VCaP (cell line): Measurements from ENCODE around the gene PLEKHH1.
A peak's percentile ranks its signal among the peaks of the same experiment; 100 is the strongest.

ENCODE experiments used
- H3K27ac ChIP-seq: fragments of 450-650 bp; 2 replicates; pipeline ENCODE4 v1.5.1; 2017
- TF ChIP-seq, protein P1 (sequence below): fragments of 450-650 bp; conservative IDR thresholded peaks from 2 replicates; pipeline ENCODE4 v1.5.1; 2017; ENCODE audit warnings: mild to moderate bottlenecking, moderate library complexity

Gene PLEKHH1

DNA sequence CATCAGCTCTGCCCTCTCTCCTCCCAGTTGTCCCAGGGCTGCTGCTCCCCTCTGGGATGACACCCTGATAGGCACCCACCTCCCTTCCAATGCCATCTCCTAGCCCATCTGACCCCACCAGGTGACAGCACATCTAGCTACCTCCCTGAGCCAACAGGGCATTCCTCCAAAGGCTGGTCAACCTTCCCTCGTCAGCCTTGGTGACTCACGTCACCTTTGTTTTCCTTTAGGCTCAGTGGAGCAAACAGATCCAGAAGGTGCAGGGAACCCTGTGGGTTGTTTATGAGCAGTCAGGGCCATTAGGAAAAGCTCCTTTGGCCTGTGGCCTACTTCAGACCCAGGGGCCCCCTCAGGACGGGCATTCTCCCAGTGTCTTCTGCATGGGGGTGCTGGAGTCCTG is 34.6 kb downstream of the PLEKHH1 start:
- H3K27ac ChIP-seq = 0 out of 2 replicates have a peak overlapping the region, but pooled peaks have one; percentile 3
- TF ChIP-seq, protein P1, sequence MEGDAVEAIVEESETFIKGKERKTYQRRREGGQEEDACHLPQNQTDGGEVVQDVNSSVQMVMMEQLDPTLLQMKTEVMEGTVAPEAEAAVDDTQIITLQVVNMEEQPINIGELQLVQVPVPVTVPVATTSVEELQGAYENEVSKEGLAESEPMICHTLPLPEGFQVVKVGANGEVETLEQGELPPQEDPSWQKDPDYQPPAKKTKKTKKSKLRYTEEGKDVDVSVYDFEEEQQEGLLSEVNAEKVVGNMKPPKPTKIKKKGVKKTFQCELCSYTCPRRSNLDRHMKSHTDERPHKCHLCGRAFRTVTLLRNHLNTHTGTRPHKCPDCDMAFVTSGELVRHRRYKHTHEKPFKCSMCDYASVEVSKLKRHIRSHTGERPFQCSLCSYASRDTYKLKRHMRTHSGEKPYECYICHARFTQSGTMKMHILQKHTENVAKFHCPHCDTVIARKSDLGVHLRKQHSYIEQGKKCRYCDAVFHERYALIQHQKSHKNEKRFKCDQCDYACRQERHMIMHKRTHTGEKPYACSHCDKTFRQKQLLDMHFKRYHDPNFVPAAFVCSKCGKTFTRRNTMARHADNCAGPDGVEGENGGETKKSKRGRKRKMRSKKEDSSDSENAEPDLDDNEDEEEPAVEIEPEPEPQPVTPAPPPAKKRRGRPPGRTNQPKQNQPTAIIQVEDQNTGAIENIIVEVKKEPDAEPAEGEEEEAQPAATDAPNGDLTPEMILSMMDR = no peak

DNA sequence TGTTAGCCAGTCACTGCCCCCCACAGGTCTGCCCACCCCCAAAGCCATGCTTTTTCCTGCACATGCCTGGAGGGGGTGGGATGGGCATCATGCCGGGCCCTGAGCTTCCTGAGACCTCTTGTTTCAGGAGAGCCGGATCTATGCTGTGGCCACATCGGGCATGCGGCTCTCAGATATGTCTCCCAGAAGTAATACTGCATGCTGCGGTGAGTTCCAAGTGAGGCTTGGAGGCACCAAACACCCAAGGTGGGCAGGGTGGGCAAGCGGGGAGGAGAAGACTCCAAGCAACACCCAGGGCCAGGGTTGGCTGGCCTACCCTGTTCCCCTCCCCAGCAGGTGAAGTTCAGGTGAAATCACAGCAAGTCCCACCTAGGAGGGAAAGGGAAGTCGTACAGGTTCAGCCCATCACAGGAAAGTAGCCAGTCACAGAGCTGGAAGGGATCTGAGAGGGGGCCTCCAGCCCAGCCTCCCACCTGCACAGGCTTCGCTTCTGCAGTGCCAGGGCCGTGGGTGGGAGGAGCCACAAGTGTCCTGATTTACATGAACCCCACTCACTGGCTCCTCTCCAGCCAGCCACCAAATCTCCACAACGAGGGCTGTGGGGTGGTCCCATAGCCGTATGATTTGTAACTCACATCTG is 36.0 kb downstream of the PLEKHH1 start:
- H3K27ac ChIP-seq = peak overlapping the region; percentile 18; the same call in 1 of the 2 replicates
- TF ChIP-seq, protein P1 = no peak

DNA sequence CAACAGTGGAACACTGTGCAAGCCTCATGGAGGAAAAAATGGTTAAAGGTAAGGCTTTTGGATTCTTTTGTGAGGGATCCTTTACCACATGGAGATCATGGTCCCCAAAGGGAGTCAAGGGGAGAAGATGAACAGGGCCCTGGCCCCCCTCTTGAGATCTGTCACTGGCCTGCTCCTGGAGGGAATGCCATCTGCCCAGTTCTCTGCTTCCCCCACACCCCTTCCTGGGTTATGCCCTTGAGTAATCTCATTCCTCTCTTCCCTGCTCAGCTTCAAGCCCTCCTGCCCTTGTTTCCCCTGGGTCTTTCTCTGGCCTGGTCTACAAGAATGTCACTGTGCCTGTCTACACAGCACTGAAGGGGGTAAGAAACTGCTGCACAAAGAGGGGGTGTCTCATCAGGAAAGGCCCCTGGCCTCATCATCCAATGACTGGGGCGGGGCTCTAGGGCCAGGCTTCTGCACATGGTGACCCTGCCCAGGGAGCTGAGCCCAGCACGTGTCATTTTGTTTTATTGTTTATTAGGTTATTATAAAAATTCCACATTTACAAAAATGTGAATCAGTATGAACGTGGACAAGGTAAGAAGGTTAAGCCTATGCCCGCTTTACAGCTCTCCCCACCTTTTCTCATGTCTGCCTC is 36.7 kb downstream of the PLEKHH1 start:
- TF ChIP-seq, protein P1 = no peak

DNA sequence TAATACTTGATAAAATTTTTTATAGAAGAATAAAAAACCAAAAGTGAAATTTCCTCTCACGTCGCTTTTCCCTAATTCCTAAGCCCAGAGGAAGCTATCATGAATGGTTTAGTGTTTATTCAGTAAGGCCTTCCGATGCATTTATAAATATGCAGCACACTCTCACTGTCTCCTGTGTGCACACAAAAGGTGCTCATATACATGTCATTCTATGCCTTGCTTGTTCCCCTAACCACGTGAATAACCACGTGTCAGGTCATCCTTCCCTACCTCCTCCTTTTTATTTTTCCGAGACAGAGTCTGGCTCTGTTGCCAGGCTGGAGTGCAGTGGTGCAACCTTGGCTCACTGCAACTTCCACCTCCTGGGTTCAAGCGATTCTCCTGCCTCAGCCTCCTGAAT is 37.4 kb downstream of the PLEKHH1 start:
- H3K27ac ChIP-seq = peak overlapping the region; percentile 18
- TF ChIP-seq, protein P1 = no peak

More for the DNA sequence above, 36.7 kb downstream of the PLEKHH1 start:
- peak overlapping the region; percentile 18; the same call in 1 of the 2 replicates for H3K27ac ChIP-seq

DNA sequence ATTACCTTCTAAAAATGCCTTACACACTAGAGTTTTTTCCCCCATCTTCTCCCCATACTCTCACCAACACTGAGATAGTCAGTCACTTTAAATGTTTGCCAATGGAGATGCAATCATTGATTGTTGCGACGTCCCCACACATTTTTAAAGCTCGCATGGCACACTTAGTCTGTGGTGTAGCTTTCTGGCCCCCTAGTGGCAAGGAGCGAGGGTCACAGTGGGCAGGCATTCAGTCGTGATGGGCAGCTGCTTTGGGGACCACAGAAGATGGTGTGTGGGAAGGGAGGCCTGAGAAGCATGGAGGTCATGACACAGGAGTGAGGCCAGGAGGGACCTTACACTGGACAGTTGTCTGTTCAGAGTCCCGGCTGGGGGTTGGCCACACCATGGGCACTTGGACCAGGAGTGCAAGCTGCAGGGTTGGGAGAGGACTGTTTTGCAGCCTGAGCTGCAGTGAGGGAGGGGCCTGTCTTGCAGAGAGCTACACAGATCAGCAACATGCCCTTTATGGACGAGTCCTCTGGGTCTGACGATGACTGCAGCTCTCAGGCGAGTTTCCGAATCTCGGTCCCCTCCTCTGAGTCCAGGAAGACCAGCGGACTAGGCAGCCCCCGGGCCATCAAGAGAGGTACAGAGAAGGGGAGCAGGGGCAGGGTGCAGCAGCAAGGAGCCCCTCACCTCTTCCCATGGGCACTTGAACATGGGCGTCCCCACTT is 38.3 kb downstream of the PLEKHH1 start:
- TF ChIP-seq, protein P1 = peak; percentile 92
- peak overlapping the region; percentile 18; the same call in 1 of the 2 replicates for H3K27ac ChIP-seq

DNA sequence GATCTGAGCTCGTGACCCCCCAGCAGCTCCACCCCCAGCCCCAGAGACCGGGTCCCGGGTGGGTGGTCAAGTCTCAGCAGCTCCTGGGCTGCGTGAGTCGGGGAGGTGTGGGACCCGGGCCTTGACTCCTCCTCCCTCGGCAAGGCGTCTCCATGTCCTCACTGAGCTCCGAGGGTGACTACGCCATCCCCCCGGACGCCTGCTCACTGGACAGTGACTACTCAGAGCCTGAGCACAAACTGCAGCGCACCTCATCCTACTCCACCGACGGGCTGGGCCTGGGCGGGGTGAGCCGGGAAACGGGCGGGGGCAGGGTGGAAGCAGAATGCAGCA is 38.9 kb downstream of the PLEKHH1 start:
- TF ChIP-seq, protein P1 = no peak
- no peak overlapping the region for H3K27ac ChIP-seq

DNA sequence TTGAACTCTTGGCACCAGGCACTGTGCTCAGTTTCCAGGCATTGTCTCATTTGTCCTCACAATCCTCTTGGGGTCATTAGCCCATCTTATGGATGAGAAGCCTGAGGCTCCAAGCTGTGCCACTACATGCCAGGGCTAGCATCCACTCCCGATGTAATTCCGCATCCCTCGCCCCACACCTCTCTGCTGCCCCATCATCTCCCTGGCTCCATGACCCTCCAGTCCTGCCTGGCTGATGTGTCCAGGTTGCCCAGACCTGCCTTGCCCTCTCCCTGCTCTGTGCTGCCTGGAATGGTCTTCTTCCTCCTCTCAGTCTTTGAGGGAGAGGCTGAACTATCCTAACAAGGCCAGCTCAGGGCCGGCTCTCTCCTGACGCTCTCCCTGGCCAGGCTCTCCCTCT is 39.5 kb downstream of the PLEKHH1 start:
- H3K27ac ChIP-seq = no peak overlapping the region
- TF ChIP-seq, protein P1 = no peak
